Upper lobe of left lung (tissue), 6 donors: ENCODE data around the gene ACTA2. TPM values are rescaled to one million over a fixed set of nuclear protein-coding genes. Genes with fewer than 3 reads are reported as not detected.

Experiments
- ATAC-seq, 2 donors: fragments of 200-7000 bp; cut with Tn5 transposase; one replicate each; pipeline ENCODE4 v1.9.1; 2022; ENCODE audit warnings: mild to moderate bottlenecking in 2 of 2, moderate library complexity in 2 of 2; ENCODE audit not compliant: low FRiP score in 2 of 2
- DNase-seq, 2 donors: peaks; one replicate each; pipeline ENCODE4 v3.0.0-alpha.2; 2019 to 2020
- H3K27ac ChIP-seq, 4 donors: fragments of 200-600 bp; sonication (generic); one replicate each; pipeline ENCODE4 v1.5.1; 2016 to 2019
- H3K27me3 ChIP-seq, 4 donors: fragments of 200-600 bp; sonication (generic); one replicate each; pipeline ENCODE4 v1.5.1; 2017 to 2019
- H3K36me3 ChIP-seq, 4 donors: fragments of 200-600 bp; sonication (generic); one replicate each; pipeline ENCODE4 v1.5.1; 2016 to 2019
- H3K4me1 ChIP-seq, 4 donors: fragments of 200-600 bp; sonication (generic); one replicate each; pipeline ENCODE4 v1.5.1; 2018 to 2019
- H3K4me3 ChIP-seq, 4 donors: fragments of 200-600 bp; sonication (generic); one replicate each; pipeline ENCODE4 v1.5.1; 2017 to 2019; ENCODE audit warnings: mild to moderate bottlenecking in 2 of 4, moderate library complexity in 1 of 4
- H3K9me3 ChIP-seq, 4 donors: fragments of 200-600 bp; sonication (generic); one replicate each; pipeline ENCODE4 v1.5.1; 2018 to 2019
- CTCF ChIP-seq, 6 experiments: fragments of 450-650 bp in 4 of 6; fragments of 200-600 bp in 2 of 6; sonication (generic) in 2 of 6; IDR thresholded peaks; one replicate each; pipeline ENCODE4 v1.5.1; 2016 to 2019; ENCODE audit warnings: antibody characterized with exemption in 6 of 6
- EP300 ChIP-seq, 4 donors: sonication (generic); formaldehyde crosslinking; IDR thresholded peaks; one replicate each; pipeline ENCODE4 v1.5.1; 2017; ENCODE audit warnings: antibody characterized with exemption in 4 of 4, control low read depth in 2 of 4
- POLR2A ChIP-seq, 4 donors: fragments of 450-650 bp; IDR thresholded peaks; one replicate each; pipeline ENCODE4 v1.5.1; 2016 to 2017; ENCODE audit warnings: antibody characterized with exemption in 4 of 4, mild to moderate bottlenecking in 2 of 4
- POLR2AphosphoS5 ChIP-seq, 2 donors: sonication (generic); formaldehyde crosslinking; IDR thresholded peaks; one replicate each; pipeline ENCODE4 v1.5.1; 2017; ENCODE audit warnings: antibody characterized with exemption in 2 of 2
- WGBS, 2 donors: methylation state at CpG; one replicate each; pipeline ENCODE4 v1.1.5; 2017 to 2018; 5-methylcytosine and 5-hydroxymethylcytosine counted together
- total RNA-seq, 6 donors: library from RNA; depleted of rRNA in 4 of 6; stranded (reverse); fragments of >200 nt in 4 of 6; gene quantifications; one replicate each; pipeline versions ENCODE4 v1.1.0 to v1.2.1, GENCODE V29; 2016 to 2021
- donor health status: DM: no; HTN: no; CAD: no; lungs with moderate emphysema.
- donor health status: DM: no; HTN: yes; CAD: no; lungs with severe emphysema.

ACTA2 gene
- total RNA-seq, 6 donors from 2014 or later, result 94.3 to 328 (median 186) TPM

GRCh38 chr10:88983939-88984338 lies 31.4 kb upstream of the ACTA2 start:
- Histone ChIP-seq H3K36me3 (no peaks in the 10 kb centered on the region), H3K27me3 (no peaks in the 10 kb centered on the region), H3K27ac (peak overlapping the region in 2 of 4 donors; percentile 54 to 70), H3K4me1 (peaks cover 10 to 41% (median 23%) of the 10 kb centered on the region in 4 donors), H3K9me3 (no peaks in the 10 kb centered on the region), H3K4me3 (no peak overlapping the region)
- no peak for ATAC-seq
- TF ChIP-seq POLR2A (IDR thresholded peaks at IDR 0.05) (no peak), EP300 (IDR thresholded peaks at IDR 0.05) (no peak), POLR2AphosphoS5 (IDR thresholded peaks at IDR 0.05) (no peak), CTCF (IDR thresholded peaks at IDR 0.05) (no peak)
- no peak for DNase-seq
- 21 to 26% methylated on average over 1 of the region's 1 CpG for WGBS, 2 donors

- DNase-seq (no peak), ATAC-seq (no peak)
- Histone ChIP-seq H3K4me3 (no peak overlapping the region), H3K4me1 (peaks cover 10 to 34% (median 20%) of the 10 kb centered on the region in 4 donors), H3K27ac (peak overlapping the region; percentile 12 to 70 (median 39)), H3K27me3 (no peaks in the 10 kb centered on the region), H3K36me3 (no peaks in the 10 kb centered on the region), H3K9me3 (no peaks in the 10 kb centered on the region)
- no peak for TF ChIP-seq EP300 (IDR thresholded peaks at IDR 0.05)
- TF ChIP-seq POLR2AphosphoS5 (IDR thresholded peaks at IDR 0.05), result no peak
- no peak for TF ChIP-seq POLR2A (IDR thresholded peaks at IDR 0.05)
- TF ChIP-seq CTCF (IDR thresholded peaks at IDR 0.05), result no peak
- WGBS, 2 donors, result 54 to 61% methylated on average over 2 of the region's 2 CpGs
Observed at GRCh38 chr10:88983206-88983605, 30.6 kb upstream of the ACTA2 start.

GRCh38 chr10:88982366-88982765 lies 29.8 kb upstream of the ACTA2 start:
- 80 to 83% methylated on average over 2 of the region's 2 CpGs for WGBS, 2 donors
- peak overlapping the region; percentile 12 to 63 (median 39) for H3K27ac ChIP-seq
- H3K4me3 ChIP-seq, result no peak overlapping the region
- no peak for TF ChIP-seq POLR2AphosphoS5 (IDR thresholded peaks at IDR 0.05)
- TF ChIP-seq CTCF (IDR thresholded peaks at IDR 0.05), result no peak
- no peak for TF ChIP-seq POLR2A (IDR thresholded peaks at IDR 0.05)
- no peak for TF ChIP-seq EP300 (IDR thresholded peaks at IDR 0.05)
- no peaks in the 10 kb centered on the region for H3K9me3 ChIP-seq
- DNase-seq (no peak), ATAC-seq (no peak)
- no peaks in the 10 kb centered on the region for H3K36me3 ChIP-seq
- no peaks in the 10 kb centered on the region for H3K27me3 ChIP-seq
- peaks cover 10 to 27% (median 16%) of the 10 kb centered on the region in 4 donors for H3K4me1 ChIP-seq

GRCh38 chr10:88981435-88981834 lies 28.9 kb upstream of the ACTA2 start:
- Histone ChIP-seq H3K27ac (peak overlapping the region; percentile 36 to 70 (median 63)), H3K4me1 (peaks cover 9 to 22% (median 15%) of the 10 kb centered on the region in 4 donors), H3K36me3 (no peaks in the 10 kb centered on the region), H3K4me3 (no peak overlapping the region), H3K9me3 (no peaks in the 10 kb centered on the region), H3K27me3 (no peaks in the 10 kb centered on the region)
- TF ChIP-seq CTCF (IDR thresholded peaks at IDR 0.05) (no peak), EP300 (IDR thresholded peaks at IDR 0.05) (no peak), POLR2AphosphoS5 (IDR thresholded peaks at IDR 0.05) (no peak), POLR2A (IDR thresholded peaks at IDR 0.05) (no peak)
- no peak for DNase-seq
- peak in 1 of 2 donors; percentile 26 for ATAC-seq
- 73 to 77% methylated on average over 5 of the region's 5 CpGs for WGBS, 2 donors

GRCh38 chr10:88980800-88981199 lies 28.2 kb upstream of the ACTA2 start:
- peak overlapping the region; percentile 36 to 80 (median 66) for H3K27ac ChIP-seq
- ATAC-seq, result peak in 1 of 2 donors; percentile 10
- no peaks in the 10 kb centered on the region for H3K9me3 ChIP-seq
- H3K4me1 ChIP-seq, result peaks cover 10 to 23% (median 16%) of the 10 kb centered on the region in 4 donors
- TF ChIP-seq CTCF (IDR thresholded peaks at IDR 0.05) (no peak), POLR2AphosphoS5 (IDR thresholded peaks at IDR 0.05) (no peak), EP300 (IDR thresholded peaks at IDR 0.05) (no peak), POLR2A (IDR thresholded peaks at IDR 0.05) (no peak)
- DNase-seq, result no peak
- WGBS, 2 donors, result 62 to 82% methylated on average over 3 to 4 of the region's 4 CpGs
- no peaks in the 10 kb centered on the region for H3K36me3 ChIP-seq
- no peaks in the 10 kb centered on the region for H3K27me3 ChIP-seq
- no peak overlapping the region for H3K4me3 ChIP-seq
